ENCODE data around the gene EVI5.

- TF ChIP-seq POLR2AphosphoS5 (IDR thresholded peaks at IDR 0.05; ENCODE audit: insufficient read depth in 1 of 2, low read depth in 1 of 2) (no peak), CTCF (IDR thresholded peaks at IDR 0.05) (no peak)
Measured at GRCh38 chr1:92479587-92479986, 305.3 kb downstream of the EVI5 start.
